Sigmoid colon (tissue), 7 donors: ENCODE measurements around the gene PMM1. TPM values are rescaled to one million over a fixed set of nuclear protein-coding genes. Genes with fewer than 3 reads are reported as not detected.

ENCODE experiments used
- DNase-seq: peaks from one replicate; pipeline ENCODE4 v3.0.0-alpha.2; 2019
- H3K27ac ChIP-seq, 4 donors: fragments of 200-600 bp; sonication (generic); one replicate each; pipeline ENCODE4 v1.5.1; 2016 to 2019; ENCODE audit warnings: mild to moderate bottlenecking in 1 of 4
- H3K27me3 ChIP-seq, 3 donors: fragments of 200-600 bp; sonication (generic); one replicate each; pipeline ENCODE4 v1.5.1; 2019; ENCODE audit warnings: mild to moderate bottlenecking in 1 of 3
- H3K36me3 ChIP-seq, 4 donors: fragments of 200-600 bp; sonication (generic); one replicate each; pipeline ENCODE4 v1.5.1; 2016 to 2019
- H3K4me1 ChIP-seq, 4 donors: fragments of 200-600 bp; sonication (generic); one replicate each; pipeline ENCODE4 v1.5.1; 2017 to 2019
- H3K4me3 ChIP-seq, 4 donors: fragments of 200-600 bp; sonication (generic); one replicate each; pipeline ENCODE4 v1.5.1; 2017 to 2019; ENCODE audit warnings: mild to moderate bottlenecking in 2 of 4, moderate library complexity in 1 of 4
- H3K9me3 ChIP-seq, 4 donors: fragments of 200-600 bp in 3 of 4; sonication (generic) in 3 of 4; one replicate each; pipeline versions ENCODE4 v1.5.1 to v1.6.1; 2013 to 2019
- EP300 ChIP-seq, 4 donors: sonication (generic); formaldehyde crosslinking; IDR thresholded peaks; one replicate each; pipeline ENCODE4 v1.6.1; 2017; ENCODE audit warnings: antibody characterized with exemption in 4 of 4
- POLR2A ChIP-seq, 2 donors: fragments of 450-650 bp; IDR thresholded peaks; one replicate each; pipeline ENCODE4 v1.6.1; 2016; ENCODE audit warnings: antibody characterized with exemption in 2 of 2, mild to moderate bottlenecking in 2 of 2, moderate library complexity in 2 of 2
- POLR2AphosphoS5 ChIP-seq, 4 donors: sonication (generic); formaldehyde crosslinking; IDR thresholded peaks; one replicate each; pipeline ENCODE4 v1.6.1; 2017; ENCODE audit warnings: antibody characterized with exemption in 4 of 4
- WGBS, 2 donors: extraction: QIAGEN DNeasy Blood & Tissue Kit; methylation state at CpG; one replicate each; pipeline ENCODE4 v1.1.7; 2013; 5-methylcytosine and 5-hydroxymethylcytosine counted together
- intact Hi-C: fragments of 100-400 bp; cut with DNase I; formaldehyde crosslinking; loops from one replicate; pipeline ENCODE4 v1.15.1; 2023
- polyA plus RNA-seq, 3 donors: library from polyadenylated mRNA; stranded (reverse); fragments of 200-250 nt; gene quantifications; one replicate each; pipeline ENCODE4 v1.2.3, GENCODE V29; 2013
- total RNA-seq, 4 donors: library from RNA; depleted of rRNA; stranded (reverse); fragments of >200 nt; gene quantifications; one replicate each; pipeline ENCODE4 v1.1.0, GENCODE V29; 2016
- TF ChIP-seq, protein P1 (sequence below), 4 experiments: fragments of 450-650 bp in 3 of 4; fragments of 200-600 bp in 1 of 4; IDR thresholded peaks; one replicate each; pipeline ENCODE4 v1.5.1; 2016 to 2019; ENCODE audit warnings: antibody characterized with exemption in 4 of 4, mild to moderate bottlenecking in 3 of 4, moderate library complexity in 2 of 4
- donor health status: healthy with polysubstance abuse.
- donor health status: Bipolar disorder and iron deficiency.
- donor health status: healthy.

Gene PMM1
- total and polyA plus RNA-seq, 7 donors, result 35.0 to 102 (median 52.4) TPM

DNA sequence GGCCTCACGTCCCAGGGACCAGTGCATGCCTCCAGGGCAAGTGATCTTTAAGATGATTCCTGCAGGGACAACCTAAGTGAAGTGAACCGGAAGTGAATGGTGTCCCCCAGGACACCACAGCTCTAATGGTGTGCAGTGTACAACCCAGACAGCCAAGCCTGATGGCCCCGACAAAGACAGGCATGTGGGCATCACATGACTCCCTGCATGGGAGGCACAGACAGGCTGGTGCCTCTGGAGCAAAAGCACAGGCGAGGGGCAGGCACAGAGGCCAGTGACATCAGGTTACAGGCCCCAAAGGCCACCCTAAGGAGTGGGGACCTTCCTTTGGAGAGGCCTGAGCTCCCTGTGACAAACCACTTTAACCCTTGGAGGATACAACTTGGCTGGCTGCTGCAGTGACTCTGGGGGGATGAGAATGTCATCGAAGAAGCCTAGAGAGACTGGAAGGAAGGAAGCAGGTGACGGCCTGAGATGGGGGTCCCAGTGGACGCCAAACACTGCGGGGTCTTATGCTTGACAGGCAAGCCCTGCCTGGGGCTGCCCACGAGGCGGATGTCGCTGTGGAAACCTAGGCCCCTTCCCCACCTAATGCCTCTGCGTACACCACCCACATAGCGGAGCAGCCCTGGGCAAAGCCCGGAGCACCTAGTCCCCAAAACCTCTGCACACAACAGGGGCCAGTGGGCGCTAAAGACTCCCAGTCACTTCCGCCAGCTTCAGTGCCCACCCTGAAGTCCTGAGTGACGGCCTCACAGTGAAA, 57.7 kb downstream of the PMM1 start:
- H3K27ac ChIP-seq, result peak overlapping the region; percentile 0 to 70 (median 22)
- peaks cover 22 to 62% (median 38%) of the 10 kb centered on the region in 4 donors for H3K36me3 ChIP-seq

DNA sequence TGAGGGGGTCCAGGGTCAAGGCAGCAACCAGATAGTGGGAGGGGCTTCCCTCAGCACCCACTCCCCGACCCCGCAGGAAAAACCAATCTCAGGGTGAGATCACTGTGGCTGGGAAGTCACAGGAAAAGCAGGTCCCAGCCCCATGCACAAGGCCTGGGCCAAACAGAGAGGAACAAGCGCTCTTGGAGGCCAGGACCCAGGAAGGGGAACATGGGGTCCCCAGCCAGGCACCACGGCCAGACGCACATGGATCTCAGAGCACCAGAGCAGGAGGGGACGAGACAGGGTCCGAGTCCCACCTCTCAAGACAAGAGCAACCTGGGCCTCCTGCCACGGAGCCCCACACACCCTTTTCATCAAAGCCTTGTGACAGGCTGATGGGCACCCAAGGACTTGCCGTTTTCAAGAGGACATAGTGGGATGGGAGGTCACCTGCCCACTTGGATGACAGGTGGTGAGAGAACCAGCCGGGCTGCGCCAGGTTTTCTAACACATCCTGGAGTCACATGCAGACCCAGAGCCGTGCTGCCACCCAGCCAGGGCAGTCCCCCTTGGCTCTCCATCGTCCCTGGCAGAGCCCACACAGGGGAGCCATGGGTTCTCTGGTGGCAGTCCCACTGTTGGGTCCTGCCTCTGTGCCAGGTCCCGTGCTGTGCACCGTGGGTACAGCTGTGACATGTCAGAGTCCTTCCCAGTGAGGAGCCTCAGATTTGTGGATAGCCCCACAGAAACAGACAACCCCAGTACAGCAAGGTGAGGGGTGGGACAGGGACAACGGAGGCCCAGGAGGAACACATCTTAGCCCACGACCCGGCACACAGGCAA, 58.5 kb downstream of the PMM1 start:
- intact Hi-C loops, result no loop called here

More for the DNA sequence above, 57.7 kb downstream of the PMM1 start:
- TF ChIP-seq, protein P1, sequence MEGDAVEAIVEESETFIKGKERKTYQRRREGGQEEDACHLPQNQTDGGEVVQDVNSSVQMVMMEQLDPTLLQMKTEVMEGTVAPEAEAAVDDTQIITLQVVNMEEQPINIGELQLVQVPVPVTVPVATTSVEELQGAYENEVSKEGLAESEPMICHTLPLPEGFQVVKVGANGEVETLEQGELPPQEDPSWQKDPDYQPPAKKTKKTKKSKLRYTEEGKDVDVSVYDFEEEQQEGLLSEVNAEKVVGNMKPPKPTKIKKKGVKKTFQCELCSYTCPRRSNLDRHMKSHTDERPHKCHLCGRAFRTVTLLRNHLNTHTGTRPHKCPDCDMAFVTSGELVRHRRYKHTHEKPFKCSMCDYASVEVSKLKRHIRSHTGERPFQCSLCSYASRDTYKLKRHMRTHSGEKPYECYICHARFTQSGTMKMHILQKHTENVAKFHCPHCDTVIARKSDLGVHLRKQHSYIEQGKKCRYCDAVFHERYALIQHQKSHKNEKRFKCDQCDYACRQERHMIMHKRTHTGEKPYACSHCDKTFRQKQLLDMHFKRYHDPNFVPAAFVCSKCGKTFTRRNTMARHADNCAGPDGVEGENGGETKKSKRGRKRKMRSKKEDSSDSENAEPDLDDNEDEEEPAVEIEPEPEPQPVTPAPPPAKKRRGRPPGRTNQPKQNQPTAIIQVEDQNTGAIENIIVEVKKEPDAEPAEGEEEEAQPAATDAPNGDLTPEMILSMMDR (IDR thresholded peaks at IDR 0.05), result no peak
- TF ChIP-seq EP300 (IDR thresholded peaks at IDR 0.05), result no peak
- TF ChIP-seq POLR2A (IDR thresholded peaks at IDR 0.05), result no peak
- no peak for TF ChIP-seq POLR2AphosphoS5 (IDR thresholded peaks at IDR 0.05)
- no peak for DNase-seq
- WGBS, 2 donors, result 93 to 94% methylated on average over 17 of the region's 17 CpGs
- intact Hi-C loops, result no loop called here
- Histone ChIP-seq H3K4me3 (no peak overlapping the region), H3K27me3 (no peaks in the 10 kb centered on the region), H3K9me3 (no peaks in the 10 kb centered on the region), H3K4me1 (peaks cover 0 to 18% (median 12%) of the 10 kb centered on the region in 4 donors)

DNA sequence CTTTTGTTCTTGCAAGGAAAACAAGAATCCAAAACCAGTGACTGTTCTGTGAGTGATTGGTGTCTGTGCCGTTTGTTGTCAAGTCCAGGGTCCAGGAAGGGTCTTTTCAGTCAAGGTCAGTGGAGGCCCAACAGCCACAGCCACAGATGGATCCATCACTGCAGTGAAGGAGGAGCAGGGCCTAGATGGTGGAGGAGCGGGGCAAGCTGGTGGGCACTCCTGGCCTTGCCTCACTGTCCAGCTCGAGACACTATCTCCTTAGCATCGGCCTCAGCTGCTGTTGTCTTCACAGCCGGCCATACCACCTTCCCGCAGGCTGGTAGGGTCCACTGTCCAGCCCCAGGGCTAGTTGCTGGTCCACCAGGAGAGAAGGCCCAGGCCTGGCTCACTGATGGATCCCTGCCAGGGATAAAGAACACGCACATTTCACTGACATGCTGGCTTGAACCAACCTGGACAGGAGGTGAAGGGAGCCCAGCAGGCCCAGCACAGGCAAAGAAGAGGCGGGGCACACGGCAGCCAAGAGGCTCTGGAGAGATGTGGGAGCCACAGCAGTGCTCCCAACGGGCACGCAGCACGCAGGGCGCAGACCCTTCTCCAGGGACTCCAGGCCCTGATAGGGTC, 60.6 kb downstream of the PMM1 start:
- peak overlapping the region in 1 of 4 donors; percentile 9 for H3K27ac ChIP-seq
- DNase-seq, result no peak
- no peaks in the 10 kb centered on the region for H3K9me3 ChIP-seq
- TF ChIP-seq POLR2AphosphoS5 (IDR thresholded peaks at IDR 0.05), result no peak
- TF ChIP-seq, protein P1 (IDR thresholded peaks at IDR 0.05), result no peak
- no peak for TF ChIP-seq EP300 (IDR thresholded peaks at IDR 0.05)
- TF ChIP-seq POLR2A (IDR thresholded peaks at IDR 0.05), result no peak
- H3K4me1 ChIP-seq, result peaks cover 0 to 44% (median 40%) of the 10 kb centered on the region in 4 donors
- intact Hi-C loops, result loop anchor here (10.0 kb wide), 1 partner anchor 244 kb away; the partner anchor contains the start of gene RANGAP1
- no peak overlapping the region for H3K4me3 ChIP-seq
- H3K36me3 ChIP-seq, result peaks cover 28 to 75% (median 53%) of the 10 kb centered on the region in 4 donors
- H3K27me3 ChIP-seq, result no peaks in the 10 kb centered on the region
- WGBS, 2 donors, result 77 to 87% methylated on average over 13 of the region's 13 CpGs

More for the DNA sequence above, 58.5 kb downstream of the PMM1 start:
- DNase-seq, result no peak
- Histone ChIP-seq H3K4me3 (no peak overlapping the region), H3K9me3 (no peaks in the 10 kb centered on the region), H3K27me3 (no peaks in the 10 kb centered on the region), H3K27ac (peak overlapping the region; percentile 20 to 41 (median 24)), H3K4me1 (peaks cover 0 to 26% (median 20%) of the 10 kb centered on the region in 4 donors), H3K36me3 (peaks cover 26 to 70% (median 42%) of the 10 kb centered on the region in 4 donors)
- 85 to 90% methylated on average over 18 of the region's 18 CpGs for WGBS, 2 donors
- TF ChIP-seq POLR2A (IDR thresholded peaks at IDR 0.05), result no peak
- TF ChIP-seq POLR2AphosphoS5 (IDR thresholded peaks at IDR 0.05), result no peak
- TF ChIP-seq, protein P1 (IDR thresholded peaks at IDR 0.05), result no peak
- no peak for TF ChIP-seq EP300 (IDR thresholded peaks at IDR 0.05)

DNA sequence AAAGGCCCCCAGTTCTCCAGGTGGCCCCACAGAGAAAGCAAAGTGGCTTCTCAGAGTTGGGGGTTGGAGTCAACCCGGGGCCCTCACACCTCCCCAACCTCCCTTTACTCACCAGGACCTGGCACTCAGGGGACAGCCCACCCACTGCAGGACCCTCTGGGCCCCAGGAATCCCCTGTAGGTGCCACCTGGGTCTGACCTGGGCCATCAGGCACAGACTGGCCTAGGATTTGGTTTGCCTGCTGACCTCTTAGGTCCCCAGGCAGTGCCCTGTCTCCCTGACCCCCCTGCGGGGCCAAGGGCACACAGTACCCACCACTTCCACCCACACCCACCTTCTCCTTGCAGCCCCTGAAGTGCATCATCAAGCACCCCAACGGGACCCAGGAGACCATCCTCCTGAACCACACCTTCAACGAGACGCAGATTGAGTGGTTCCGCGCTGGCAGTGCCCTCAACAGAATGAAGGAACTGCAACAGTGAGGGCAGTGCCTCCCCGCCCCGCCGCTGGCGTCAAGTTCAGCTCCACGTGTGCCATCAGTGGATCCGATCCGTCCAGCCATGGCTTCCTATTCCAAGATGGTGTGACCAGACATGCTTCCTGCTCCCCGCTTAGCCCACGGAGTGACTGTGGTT, 61.4 kb downstream of the PMM1 start:
- Histone ChIP-seq H3K9me3 (no peaks in the 10 kb centered on the region), H3K27ac (peak overlapping the region in 3 of 4 donors; percentile 85 to 91 (median 91)), H3K4me1 (peaks cover 0 to 46% (median 43%) of the 10 kb centered on the region in 4 donors), H3K36me3 (peaks cover 28 to 75% (median 53%) of the 10 kb centered on the region in 4 donors), H3K27me3 (no peaks in the 10 kb centered on the region), H3K4me3 (no peak overlapping the region)
- no peak for DNase-seq
- 75 to 82% methylated on average over 16 of the region's 16 CpGs for WGBS, 2 donors
- intact Hi-C loops, result loop anchor here (10.0 kb wide), 1 partner anchor 243 kb away; the partner anchor contains the start of gene RANGAP1
- TF ChIP-seq POLR2A (IDR thresholded peaks at IDR 0.05), result no peak
- no peak for TF ChIP-seq POLR2AphosphoS5 (IDR thresholded peaks at IDR 0.05)
- no peak for TF ChIP-seq EP300 (IDR thresholded peaks at IDR 0.05)
- TF ChIP-seq, protein P1 (IDR thresholded peaks at IDR 0.05), result no peak
